Measurements from ENCODE around the gene GSTCD.
"Not testable (repeated sequence)": the region's sequence is repeated elsewhere in the genome, so short reads cannot be mapped to it uniquely, and the experiment has no call there.

The GSTCD gene, protein sequence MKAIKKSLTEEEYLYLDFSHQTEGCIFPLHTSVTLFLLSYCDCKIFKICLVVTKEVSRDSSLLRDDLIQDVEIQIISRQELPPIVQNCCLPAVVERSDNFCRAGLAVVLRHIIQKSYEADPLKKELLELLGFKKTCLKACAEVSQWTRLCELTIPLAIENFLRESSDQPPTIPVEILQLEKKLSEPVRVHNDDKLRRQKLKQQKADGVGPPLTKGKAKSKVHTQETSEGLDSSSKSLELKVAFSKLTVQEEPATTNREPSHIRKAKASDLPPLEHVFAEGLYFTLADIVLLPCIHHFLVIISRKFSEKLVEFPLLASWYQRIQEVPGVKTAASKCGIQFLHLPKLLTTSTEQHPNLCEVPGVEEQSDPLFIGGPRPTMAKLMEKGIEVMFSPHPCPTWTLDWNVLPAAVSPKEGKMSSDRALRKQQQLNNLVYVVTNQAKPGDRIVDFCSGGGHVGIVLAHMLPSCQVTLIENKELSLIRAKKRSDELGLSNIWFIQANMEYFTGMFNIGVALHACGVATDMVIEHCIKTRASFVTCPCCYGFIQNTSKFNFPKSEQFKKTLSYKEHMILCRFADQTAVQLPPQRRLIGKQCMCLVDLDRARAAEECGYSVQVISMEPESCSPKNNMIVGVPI

DNA sequence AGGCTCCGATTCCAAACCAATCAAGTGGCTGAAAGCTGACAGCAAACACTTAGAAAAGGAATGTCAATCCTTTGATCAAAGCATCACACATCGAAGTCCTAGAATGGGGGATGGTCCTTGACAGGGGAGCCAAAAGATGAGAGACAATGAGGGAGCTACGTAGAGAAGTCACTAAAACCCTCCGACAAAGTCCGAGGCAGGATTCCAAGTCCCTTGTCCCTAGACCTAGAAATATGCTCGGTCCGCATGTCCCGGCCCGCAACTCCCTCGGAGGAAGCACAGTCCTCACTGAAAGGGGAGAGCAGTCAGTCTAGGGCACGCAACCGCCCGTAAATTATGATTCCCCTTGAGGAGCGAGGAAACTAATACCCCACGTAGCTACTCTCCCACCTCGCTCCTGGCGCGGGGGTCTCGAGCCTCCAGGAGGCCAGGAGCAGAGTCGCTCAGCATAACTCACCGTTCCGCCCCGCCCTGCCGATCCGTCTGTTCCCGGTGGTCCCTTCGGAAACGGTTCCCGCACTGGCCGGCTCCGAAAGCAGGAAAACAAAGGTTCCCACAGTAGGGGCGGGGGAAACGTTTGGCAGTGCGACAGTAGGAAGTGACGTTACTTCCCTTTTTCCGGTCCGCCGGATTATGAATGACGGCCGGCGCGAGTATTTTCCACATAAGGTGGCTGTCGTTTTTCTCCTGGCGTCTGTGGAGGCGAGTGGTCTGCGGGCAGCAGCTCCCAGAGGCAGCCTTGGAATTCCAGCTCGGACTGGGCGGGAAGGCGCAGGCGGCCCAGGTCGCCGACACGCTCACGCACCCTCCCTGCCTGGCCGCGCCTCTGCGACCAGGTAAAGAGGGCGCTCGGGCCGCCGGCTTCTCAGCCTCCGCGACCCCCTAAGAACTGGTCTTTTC, at the start of gene GSTCD, which contains the start of gene INTS12:
GSTCD (plus strand) TSS at position 604 of the 900 bp plus-strand sequence. CDS start 8,830 bp downstream, outside the sequence.
INTS12 (minus strand) TSS at position 509 of the 900 bp plus-strand sequence. CDS start 8,684 bp downstream, outside the sequence.
- peak; percentile 69 to 80 (median 78) for DNase-seq (ENCODE audit: low read depth in 3 of 3)

DNA sequence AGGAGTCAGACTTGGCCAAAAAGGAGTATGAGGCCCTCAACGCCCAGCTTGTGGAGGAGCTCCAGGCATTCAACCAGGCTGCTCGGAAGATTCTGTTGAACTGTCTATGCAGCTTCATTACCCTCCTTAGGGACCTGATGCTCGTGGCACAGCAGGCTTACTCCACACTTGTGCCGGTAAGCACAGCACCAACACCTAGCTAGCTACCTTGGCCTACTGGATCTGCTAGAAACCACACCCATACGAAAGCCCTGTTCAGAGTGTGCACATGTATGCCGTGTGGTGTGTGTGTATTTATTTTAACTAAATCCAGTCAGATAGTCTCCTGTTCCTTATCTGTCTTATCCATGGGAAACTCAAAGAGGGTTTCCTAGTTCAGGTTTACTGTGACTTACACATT, 49.4 kb upstream of the GSTCD start:
- DNase-seq (ENCODE audit: low read depth in 3 of 3), result no peak

DNA sequence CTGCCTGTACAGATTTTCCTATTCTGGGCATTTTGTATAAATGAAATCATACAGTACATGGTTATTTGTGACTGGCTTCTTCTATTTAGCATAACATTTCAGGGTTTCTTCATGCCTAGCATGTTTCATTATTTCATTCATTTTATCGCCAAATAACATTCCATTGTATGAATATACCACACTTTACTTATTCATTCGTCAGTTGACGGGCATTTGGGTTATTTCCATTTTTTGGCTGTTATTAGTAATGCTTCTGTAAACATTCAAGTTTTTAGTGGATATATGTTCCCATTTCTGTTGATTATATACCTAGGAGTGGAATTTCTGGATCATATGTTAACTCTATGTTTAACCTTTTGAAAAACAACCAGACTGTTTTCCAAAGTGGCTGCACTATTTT, 47.6 kb upstream of the GSTCD start:
- no peak for DNase-seq (ENCODE audit: low read depth in 3 of 3)

DNA sequence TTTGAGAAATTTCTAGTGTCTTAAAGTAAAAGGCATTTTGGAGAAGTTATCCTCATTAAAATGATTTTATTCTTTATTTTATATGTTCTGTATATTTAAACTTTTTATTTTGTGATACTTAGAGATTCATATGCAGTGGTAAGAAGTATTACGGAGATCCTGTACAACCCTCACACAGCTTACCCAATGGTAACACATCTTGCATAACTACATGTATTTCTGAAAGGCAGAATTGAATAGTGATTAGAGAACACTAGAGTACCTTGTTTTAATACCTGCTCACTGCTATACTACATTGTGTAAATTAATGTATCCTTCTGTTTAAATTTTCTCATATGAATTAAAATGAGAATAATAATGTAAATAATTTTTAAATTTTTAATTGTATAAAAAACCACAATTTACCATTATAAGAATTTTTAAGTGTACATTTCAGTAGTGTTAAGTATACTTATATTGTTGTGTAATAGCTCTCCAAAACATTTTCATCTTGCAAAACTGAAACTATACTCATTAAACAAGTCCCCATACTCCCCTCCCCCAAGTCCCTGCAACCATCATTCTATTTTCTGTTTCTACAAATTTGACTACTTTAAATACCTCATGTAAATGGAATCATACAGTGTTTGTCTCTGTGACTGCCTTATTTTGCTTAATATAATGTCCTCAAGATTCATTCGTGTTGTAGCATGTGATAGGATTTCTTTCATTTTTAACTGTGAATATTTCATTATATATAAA, 45.5 kb upstream of the GSTCD start:
- no peak for DNase-seq (ENCODE audit: low read depth in 3 of 3)

DNA sequence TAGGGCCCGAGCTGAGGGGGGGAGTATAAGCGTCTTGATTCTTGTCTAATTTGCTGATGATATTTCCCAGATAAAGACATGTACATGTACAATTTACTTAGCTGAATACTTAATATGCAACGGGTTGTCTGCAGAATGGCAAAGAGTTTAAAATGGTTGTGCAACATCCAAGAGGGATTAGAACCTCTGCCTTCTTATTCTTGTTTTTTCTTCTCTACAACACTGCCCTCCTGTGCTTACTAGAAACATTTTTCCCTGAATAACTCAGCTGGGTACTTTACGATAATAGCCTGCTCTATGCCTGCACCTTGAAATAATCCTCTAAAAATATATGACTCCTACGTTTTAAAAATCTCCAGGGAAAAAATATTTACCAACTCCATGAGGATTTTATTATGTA, 41.9 kb upstream of the GSTCD start:
- no peak for DNase-seq (ENCODE audit: low read depth in 3 of 3)

DNA sequence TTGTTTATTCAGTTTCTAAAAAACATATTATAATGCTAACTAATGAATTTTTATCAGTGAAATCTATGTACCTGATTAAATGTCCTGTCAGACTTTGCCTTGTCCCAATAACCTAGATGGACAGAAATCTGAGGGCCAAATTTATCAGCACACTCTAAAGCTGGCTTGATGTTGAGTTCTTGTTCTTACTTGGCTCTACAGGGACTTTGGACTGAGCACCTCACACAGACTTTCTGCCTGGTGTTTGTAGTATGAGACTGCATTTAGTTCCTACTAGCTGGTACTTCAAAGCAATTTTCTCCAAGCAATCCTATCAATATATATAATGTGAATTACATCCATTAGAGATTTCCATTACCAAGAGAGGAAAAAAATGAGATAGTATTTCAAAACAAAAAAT, 37.9 kb upstream of the GSTCD start:
- DNase-seq (ENCODE audit: low read depth in 3 of 3), result no peak

DNA sequence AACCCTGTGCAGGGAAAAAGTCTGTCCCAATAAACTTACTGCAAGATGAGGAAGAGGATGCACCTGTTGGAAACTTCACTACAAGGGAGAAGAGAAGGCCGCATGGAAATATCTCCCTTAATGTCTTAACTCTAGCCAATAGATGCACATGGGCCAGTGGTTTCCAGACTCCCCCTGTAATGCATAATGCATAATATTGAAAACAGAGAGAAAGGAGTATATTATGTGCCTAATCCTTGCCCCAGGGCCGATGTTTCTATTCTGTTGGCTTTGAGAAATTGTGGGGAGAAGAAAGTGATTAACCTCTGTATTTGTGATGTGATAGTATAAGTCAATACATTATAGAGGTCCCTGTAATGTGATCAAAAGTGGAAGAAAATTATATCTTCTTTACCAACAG, 37.3 kb upstream of the GSTCD start:
- DNase-seq (ENCODE audit: low read depth in 3 of 3), result no peak

DNA sequence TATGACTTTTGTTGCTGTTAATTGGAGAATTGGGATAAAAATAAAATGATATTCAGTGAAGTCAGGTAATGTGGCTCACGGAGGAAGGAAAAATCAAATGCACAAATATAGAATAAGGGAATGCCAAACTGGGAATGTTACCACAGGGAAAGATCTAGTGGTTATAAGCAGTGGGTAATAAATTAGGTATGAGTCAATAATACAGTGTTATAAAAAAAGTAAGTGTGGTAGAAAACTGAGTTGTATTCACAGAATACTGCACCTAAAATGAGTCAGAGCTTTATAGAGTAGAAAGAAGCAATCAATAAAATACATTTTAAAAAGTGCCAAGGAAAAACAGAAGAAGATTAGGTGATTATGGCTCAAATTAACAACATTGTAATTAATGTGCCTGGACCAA, 34.6 kb upstream of the GSTCD start:
- no peak for DNase-seq (ENCODE audit: low read depth in 3 of 3)

DNA sequence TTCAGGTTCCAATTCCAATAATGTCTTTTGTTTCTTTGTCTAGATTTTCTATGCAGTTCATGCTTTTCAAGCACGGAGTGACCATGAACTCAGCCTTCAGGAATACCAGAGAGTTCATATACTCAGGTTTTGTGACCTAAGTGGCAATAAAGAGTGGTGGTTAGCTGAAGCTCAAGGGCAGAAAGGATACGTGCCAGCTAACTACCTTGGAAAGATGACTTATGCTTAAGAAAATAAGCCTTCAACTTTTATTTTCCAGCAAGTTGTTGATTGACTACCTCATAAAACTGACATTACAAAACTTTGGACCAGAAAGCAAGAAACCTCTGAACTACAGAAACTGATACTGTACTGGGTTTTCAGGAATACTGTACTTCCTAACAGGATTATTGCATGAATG, 30.9 kb upstream of the GSTCD start:
- no peak for DNase-seq (ENCODE audit: low read depth in 3 of 3)

DNA sequence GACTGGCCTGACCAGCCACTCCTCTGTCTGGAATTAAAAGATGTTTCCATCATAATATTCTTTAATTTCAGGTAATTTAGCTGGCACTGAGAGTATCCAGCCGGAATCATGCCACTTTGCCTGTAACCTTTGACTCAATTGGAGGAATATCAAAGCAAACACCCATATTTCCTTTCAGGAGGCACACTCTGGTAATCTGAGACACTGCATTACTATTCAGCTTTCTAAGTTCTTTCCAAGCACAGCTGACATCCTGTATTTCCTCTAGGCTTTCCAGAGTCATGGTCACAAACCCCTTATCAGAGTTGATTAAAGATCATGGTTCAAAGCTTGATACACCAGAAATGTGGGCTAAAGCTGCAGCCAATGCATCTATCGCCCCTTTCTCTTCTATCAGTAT, 29.4 kb upstream of the GSTCD start:
- no peak for DNase-seq (ENCODE audit: low read depth in 3 of 3)

DNA sequence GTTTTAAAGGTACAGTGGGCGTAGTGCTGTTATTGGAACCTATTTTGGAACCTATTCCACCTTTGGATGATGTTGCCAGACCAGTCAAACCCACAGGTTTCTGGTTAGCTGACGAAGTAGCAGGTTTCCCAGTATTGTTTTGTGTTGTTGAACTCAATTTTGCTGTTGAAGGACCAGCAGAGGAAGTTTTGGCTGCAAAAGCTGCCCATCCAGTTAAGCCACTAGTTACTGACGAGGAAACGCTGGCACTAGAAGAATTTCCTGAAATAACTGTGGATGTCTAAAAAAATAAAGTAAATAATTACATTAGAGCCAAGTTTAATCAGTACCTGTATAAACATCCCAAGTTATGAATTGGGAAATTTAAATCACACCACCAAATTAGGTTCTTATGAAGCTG, 25.5 kb upstream of the GSTCD start:
- no peak for DNase-seq (ENCODE audit: low read depth in 3 of 3)

DNA sequence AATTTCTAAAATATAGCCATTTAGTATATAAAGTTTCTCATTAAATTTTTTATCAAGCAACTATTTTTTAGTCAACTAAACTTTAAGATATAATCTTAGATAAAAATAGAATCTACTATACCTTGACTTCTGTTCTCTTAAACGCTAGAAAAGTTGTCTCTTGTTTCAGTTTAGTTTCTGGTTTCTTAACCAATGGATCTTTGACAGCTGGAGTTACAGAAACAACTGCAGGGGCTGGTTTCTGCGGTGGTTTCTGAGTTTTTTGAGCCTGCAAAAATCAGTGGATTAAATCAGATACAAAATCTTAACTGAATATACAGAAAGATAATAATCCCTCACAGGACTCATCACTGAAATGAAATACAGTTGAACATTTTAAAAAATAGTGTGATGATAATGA, 22.0 kb upstream of the GSTCD start:
- DNase-seq (ENCODE audit: low read depth in 3 of 3), result no peak

DNA sequence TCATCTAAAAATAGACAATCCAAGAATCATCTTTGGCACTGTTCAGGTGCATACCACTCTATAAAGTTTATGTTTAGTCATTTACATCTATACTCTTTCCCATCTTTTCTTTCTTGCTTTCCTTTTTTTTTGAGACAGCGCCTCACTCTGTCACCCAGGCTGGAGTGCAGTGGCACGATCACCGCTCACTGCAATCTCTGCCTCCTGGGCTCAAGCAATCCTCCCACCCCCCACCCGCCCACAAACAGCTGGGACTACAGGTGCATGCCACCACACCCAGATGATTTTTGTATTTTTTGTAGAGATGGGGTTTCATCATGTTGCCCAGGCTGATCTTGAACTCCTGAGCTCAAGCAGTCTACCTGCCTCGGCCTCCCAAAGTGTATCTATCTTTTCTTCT, 13.8 kb upstream of the GSTCD start:
- not testable (repeated sequence) for DNase-seq (ENCODE audit: low read depth in 3 of 3)

DNA sequence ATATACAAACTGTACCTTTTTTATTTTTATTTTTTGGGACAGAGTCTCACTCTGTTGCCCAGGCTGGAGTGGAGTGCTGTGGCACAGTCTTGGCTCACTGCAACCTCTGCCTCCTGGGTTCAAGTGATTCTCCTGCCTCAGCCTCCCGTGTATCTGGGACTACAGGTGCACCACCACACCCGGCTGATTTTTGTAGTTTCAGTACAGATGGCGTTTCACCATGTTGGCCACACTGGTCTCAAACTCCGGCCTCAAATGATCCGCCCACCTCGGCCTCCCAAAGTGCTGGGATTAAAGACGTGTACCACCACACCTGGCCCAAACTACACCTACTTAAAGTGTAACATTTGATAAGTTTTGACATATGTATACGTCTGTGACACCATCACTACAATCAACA, 12.8 kb upstream of the GSTCD start:
- DNase-seq (ENCODE audit: low read depth in 3 of 3), result not testable (repeated sequence)

DNA sequence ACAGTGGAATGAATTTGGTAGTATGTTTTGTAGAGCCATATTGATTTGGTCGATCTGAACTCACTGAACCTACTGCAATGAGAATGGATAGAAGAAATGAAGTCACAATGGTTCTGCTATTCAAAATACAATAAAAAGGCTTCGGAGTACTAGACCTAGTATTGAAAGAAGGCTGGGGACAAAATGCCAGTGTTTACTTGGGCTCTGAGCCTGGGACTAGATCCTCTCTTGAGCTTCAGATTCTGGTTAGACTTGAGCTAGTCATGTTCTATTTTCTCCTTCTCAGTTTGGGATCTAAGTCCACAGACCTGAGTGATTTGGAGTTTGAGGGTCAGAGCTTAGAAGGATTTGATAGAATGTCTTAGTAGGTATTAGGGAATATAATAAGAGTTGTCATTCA, 10.0 kb upstream of the GSTCD start:
- no peak for DNase-seq (ENCODE audit: low read depth in 3 of 3)

DNA sequence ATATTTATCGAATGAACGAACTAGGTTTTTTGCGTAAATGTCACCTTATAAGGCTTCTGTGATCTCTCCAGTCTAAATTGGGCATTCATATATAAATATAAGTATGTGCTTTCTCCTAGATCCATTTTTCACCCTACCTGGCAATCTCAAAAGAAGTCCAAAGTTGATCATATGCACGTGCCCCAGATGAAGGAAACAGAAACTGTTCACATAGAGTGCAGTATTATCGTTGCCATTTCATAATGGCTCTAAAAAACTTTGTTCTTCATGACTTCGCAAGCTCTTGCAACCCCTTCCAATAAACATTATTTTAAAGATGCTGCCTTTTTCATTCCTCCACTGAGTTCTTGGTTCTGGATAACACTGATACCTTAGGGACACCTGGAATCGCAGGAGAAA, 803 bp upstream of the GSTCD start:
- no peak for DNase-seq (ENCODE audit: low read depth in 3 of 3)

DNA sequence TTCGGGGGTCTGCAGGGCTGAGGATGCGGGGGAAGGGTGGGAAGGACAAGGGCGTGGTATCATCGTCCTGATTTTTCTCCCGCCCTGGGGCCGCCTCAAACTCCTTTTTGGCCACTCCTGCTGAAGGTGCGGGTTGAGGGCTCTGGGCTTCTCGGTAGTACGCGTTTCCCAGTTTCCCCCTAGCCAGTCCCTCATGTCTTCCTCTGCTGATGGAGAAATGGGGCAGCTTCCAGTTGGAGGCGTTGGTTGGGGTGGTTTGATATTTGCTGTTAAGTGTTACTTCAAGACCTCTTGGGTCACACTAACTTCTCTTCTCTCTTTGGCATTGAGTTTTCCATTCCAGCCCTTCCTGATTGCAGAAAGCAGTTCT, 482 bp downstream of the GSTCD start:
- DNase-seq (ENCODE audit: low read depth in 3 of 3), result no peak

DNA sequence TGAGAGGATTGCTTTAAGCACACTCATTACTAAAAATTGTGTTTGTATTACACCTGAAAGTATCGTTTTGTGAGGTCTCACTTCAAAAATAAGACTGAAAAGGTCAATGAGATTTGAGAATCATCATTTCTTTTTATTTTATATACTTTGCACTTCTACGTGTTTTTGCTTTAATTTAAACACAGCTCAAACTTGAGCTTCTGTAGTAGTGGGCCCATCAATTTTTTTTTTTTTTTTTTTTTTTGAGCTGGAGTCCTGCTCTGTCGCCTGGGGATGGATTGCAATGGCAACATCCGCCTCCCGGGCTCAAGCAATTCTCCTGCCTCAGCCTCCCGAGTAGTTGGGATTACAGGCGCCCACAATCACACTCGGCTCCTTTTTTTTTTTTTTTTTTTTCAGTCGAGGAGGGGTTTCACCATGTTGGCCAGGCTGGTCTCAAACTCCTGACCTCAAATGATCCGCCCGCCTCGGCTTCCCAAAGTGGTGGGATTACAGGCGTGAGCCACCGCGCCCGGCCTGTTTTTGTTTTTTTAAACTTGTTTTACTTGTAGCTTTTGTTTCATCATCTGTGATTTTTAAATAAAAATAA, 1.5 kb downstream of the GSTCD start:
- DNase-seq (ENCODE audit: low read depth in 3 of 3), result no peak

DNA sequence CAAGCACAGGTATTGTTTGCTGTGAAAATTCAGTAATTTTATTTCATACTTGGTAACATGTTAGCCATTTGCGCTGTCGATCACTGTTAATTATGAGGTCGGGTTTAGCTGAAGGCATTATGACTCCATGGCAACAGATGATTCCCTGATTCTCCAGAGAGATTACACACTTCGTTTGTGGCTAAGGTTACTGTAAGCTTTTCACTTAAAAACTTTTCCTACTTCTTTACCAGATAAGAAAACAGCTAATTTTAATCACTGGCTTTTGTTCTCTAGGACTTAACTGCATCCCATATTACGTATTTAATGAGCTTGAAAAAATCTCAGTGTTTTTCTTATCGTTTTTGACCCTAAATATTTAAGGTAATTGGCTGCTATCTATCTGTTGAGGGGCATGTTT, 2.1 kb downstream of the GSTCD start:
- DNase-seq (ENCODE audit: low read depth in 3 of 3), result no peak

DNA sequence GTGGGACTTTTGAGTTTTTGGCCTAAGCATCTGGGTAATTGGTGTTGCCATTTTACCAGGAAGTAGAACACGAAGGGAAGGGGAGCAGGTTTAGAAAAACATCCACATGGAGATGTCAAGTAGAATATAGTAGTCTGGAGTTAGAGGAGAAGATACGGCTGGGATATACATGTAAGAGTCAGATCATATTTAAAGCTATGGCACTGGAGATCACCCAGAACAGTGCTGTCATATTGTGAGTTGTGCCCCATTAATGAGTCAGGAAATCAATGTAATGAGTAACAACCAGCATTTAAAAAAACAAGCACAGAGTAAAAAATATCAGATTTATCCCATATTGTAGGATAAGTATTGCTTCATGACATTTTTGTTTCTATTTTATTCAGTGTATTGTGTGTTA, 4.2 kb downstream of the GSTCD start:
- DNase-seq (ENCODE audit: low read depth in 3 of 3), result no peak

DNA sequence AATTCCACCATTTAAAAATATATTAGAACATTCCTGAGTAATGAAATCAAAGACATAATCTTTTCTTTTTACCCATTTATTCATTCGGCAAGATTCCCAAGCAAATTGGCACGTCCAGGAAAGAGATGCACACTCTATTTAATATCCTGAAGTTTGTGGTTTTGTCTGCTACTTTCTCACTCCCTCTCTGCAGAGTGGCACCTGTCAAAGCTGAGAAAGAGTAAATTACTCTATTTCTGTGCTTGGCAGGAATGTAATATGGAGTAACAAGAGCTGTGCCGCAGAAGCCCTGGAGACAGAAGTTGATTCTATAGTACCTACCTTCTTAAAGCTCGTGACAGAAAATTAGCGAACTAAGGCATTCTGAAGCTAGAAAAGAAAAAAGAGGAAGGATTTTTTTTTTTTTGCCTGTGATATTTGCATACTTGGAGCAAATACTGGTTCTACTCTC, 5.5 kb downstream of the GSTCD start:
- no peak for DNase-seq (ENCODE audit: low read depth in 3 of 3)

Data from stimulated activated CD4-positive, alpha-beta T cell treated with anti-CD3 and anti-CD28 coated beads, TNF-alpha, amount 100 ng/mL, for 4 hours (primary cell).